GM18868 (cell line): ENCODE data around the gene P2RY2.

Experiments
- ATAC-seq: cut with Tn5 transposase; IDR thresholded peaks from one replicate; pipeline ENCODE4 v1.9.1; 2021; ENCODE audit warnings: mild to moderate bottlenecking, moderate library complexity; ENCODE audit not compliant: unreplicated experiment

P2RY2 gene

GRCh38 chr11:73281201-73281741, 63.2 kb downstream of the P2RY2 start:
- no peak for ATAC-seq

- ATAC-seq: no peak
These were observed 63.9 kb downstream of the P2RY2 start for GRCh38 chr11:73281796-73282660.

- ATAC-seq: no peak
These were observed 65.4 kb downstream of the P2RY2 start for GRCh38 chr11:73283276-73284000.

- no peak for ATAC-seq
These were observed 66.0 kb downstream of the P2RY2 start for GRCh38 chr11:73284106-73284505.

GRCh38 chr11:73285721-73286120, 67.6 kb downstream of the P2RY2 start:
- no peak for ATAC-seq
